ENCODE measurements around the gene TMEM92. TPM values are rescaled to one million over a fixed set of nuclear protein-coding genes. Genes with fewer than 3 reads are reported as not detected.

Gene TMEM92
- total and polyA plus RNA-seq, 8 donors: 0.11 to 1.00 (median 0.26) TPM

GRCh38 chr17:50289278-50289677, 15.0 kb downstream of the TMEM92 start:
- TF ChIP-seq, protein P1, sequence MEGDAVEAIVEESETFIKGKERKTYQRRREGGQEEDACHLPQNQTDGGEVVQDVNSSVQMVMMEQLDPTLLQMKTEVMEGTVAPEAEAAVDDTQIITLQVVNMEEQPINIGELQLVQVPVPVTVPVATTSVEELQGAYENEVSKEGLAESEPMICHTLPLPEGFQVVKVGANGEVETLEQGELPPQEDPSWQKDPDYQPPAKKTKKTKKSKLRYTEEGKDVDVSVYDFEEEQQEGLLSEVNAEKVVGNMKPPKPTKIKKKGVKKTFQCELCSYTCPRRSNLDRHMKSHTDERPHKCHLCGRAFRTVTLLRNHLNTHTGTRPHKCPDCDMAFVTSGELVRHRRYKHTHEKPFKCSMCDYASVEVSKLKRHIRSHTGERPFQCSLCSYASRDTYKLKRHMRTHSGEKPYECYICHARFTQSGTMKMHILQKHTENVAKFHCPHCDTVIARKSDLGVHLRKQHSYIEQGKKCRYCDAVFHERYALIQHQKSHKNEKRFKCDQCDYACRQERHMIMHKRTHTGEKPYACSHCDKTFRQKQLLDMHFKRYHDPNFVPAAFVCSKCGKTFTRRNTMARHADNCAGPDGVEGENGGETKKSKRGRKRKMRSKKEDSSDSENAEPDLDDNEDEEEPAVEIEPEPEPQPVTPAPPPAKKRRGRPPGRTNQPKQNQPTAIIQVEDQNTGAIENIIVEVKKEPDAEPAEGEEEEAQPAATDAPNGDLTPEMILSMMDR (IDR thresholded peaks at IDR 0.05): no peak
- Histone ChIP-seq H3K4me1 (peaks cover 0 to 4% (median 0%) of the 10 kb centered on the region in 3 donors), H3K36me3 (no peaks in the 10 kb centered on the region), H3K4me3 (no peak overlapping the region), H3K9me3 (no peaks in the 10 kb centered on the region), H3K27me3 (no peaks in the 10 kb centered on the region), H3K27ac (peak overlapping the region in 2 of 4 donors; percentile 64 to 67)
- FAIRE-seq: no peak
- peak in 1 of 4 donors; percentile 16 for ATAC-seq
- intact Hi-C loops (cut with DNase I): no loop called here
- no peak for DNase-seq
- WGBS, 2 donors: 71 to 80% methylated on average over 3 of the region's 3 CpGs

DNA sequence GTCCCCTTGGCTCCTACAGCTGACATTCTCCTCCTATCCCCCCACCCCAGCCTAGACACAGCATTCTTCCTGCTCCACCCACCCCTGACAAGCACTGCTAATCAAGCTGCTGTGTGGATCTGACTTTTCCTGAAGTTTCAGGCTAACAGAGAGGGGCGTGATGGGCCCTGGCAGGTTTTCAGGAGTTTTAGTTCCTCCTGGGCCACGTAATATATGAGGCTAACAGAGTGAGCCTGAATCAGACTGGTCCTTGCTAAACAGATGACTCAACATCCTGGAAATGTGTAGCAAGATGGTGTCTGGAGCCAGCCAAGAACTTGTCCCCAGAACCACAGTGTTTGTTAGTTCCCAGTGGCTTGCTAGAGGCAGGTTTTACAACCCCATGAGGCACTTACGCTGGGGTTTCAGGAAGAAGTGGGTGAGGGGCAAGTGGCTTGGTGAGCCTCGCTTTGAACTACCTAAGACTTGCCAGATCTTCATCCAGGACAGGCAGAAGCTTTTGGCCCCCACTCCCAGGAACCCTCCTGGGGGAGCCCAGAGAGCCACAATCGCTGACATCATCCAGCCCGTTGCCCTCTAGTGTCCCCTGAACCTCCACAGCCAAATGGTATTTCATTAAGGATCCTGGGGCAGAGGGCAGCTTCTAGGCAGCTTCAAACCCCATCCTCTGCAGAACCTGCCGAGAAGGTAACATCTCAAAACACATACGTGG, 15.9 kb downstream of the TMEM92 start:
- DNase-seq: peak in 3 of 6 donors; percentile 29 to 68 (median 50)
- ATAC-seq: peak; percentile 35 to 94 (median 89)
- Histone ChIP-seq H3K4me1 (peaks cover 0 to 4% (median 0%) of the 10 kb centered on the region in 3 donors), H3K4me3 (no peak overlapping the region), H3K9me3 (no peaks in the 10 kb centered on the region), H3K27me3 (no peaks in the 10 kb centered on the region), H3K36me3 (no peaks in the 10 kb centered on the region), H3K27ac (peak overlapping the region in 2 of 4 donors; percentile 64 to 67)
- intact Hi-C loops (cut with DNase I): no loop called here
- FAIRE-seq: peak; percentile 9
- 53 to 59% methylated on average over 8 of the region's 8 CpGs for WGBS, 2 donors
- TF ChIP-seq, protein P1 (IDR thresholded peaks at IDR 0.05): no peak

GRCh38 chr17:50290933-50291332, 16.7 kb downstream of the TMEM92 start:
- Histone ChIP-seq H3K27me3 (no peaks in the 10 kb centered on the region), H3K4me1 (peaks cover 0 to 4% (median 0%) of the 10 kb centered on the region in 3 donors), H3K9me3 (no peaks in the 10 kb centered on the region), H3K36me3 (no peaks in the 10 kb centered on the region), H3K27ac (no peak overlapping the region), H3K4me3 (no peak overlapping the region)
- no peak for FAIRE-seq
- DNase-seq: no peak
- ATAC-seq: no peak
- intact Hi-C loops (cut with DNase I): no loop called here
- 37 to 43% methylated on average over 1 of the region's 1 CpG for WGBS, 2 donors
- TF ChIP-seq, protein P1 (IDR thresholded peaks at IDR 0.05): no peak

DNA sequence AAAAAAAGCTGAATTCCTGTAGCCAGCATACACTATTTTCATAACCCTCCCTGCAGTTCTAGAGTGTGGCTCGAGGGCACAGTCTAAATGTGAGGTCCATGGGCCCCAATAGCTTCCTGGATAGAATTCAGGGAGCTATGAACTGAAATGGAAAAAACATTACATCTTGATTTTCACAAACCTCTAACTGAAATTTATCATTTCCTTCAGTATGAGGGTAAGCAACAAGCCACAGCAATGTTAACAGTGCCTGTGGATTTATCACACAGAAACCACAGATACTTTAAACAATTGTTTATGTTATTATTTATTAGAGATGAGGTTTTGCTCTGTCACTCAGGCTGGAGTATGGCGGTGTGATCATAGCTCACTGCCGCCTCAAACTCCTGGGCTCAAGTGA, 18.2 kb downstream of the TMEM92 start:
- Histone ChIP-seq H3K4me3 (no peak overlapping the region), H3K9me3 (no peaks in the 10 kb centered on the region), H3K27me3 (no peaks in the 10 kb centered on the region), H3K36me3 (no peaks in the 10 kb centered on the region), H3K4me1 (peaks cover 0 to 4% (median 0%) of the 10 kb centered on the region in 3 donors), H3K27ac (no peak overlapping the region)
- FAIRE-seq: no peak
- ATAC-seq: no peak
- 88 to 97% methylated on average over 3 of the region's 3 CpGs for WGBS, 2 donors
- DNase-seq: no peak
- TF ChIP-seq, protein P1 (IDR thresholded peaks at IDR 0.05): no peak
- intact Hi-C loops (cut with DNase I): no loop called here

DNA sequence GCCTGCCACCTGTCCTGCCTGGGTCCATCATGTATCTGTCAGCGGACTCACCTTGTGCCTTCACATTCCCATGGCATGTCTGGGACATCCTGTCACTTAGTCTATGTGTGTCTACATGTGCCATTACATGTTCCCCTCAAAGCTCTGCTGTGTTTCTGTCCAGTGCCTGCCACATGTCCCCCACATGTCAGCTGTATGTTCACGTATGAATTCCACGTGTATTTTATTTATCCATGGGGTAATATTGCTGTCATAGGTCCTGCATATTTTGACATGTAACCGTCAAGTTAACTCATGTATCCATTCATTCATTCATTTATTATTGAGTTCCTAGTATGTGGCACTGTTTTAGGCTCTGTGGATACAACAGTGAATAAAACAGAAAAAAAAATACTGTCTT, 20.8 kb downstream of the TMEM92 start:
- ATAC-seq: no peak
- no peaks in the 10 kb centered on the region for H3K27me3 ChIP-seq
- H3K4me1 ChIP-seq: no peaks in the 10 kb centered on the region
- H3K4me3 ChIP-seq: no peak overlapping the region
- no peaks in the 10 kb centered on the region for H3K36me3 ChIP-seq
- no peak for FAIRE-seq
- WGBS, 2 donors: 61% methylated on average over 4 of the region's 4 CpGs
- no peaks in the 10 kb centered on the region for H3K9me3 ChIP-seq
- TF ChIP-seq, protein P1 (IDR thresholded peaks at IDR 0.05): no peak
- no peak overlapping the region for H3K27ac ChIP-seq
- intact Hi-C loops (cut with DNase I): loop anchor here in 2 of 3 donors (5.0 kb wide), 1 partner anchor 93 kb away; the partner anchor contains the start of gene COL1A1 (in 2 of the 2)
- no peak for DNase-seq
